ENCODE measurements around the gene AKAP17A. TPM values are rescaled to one million over a fixed set of nuclear protein-coding genes. Genes with fewer than 3 reads are reported as not detected.

AKAP17A gene
- total and polyA plus RNA-seq, 2 of the 13 experiments (the other 11 are each of a cell fraction or from before 2014, with no cell fraction given) = 20.5 to 26.5 TPM

- H3K4me1 ChIP-seq (ENCODE audit: insufficient read depth, low read length) = peaks cover 8% of the 10 kb centered on the region
- no peaks in the 10 kb centered on the region for H3K9me3 ChIP-seq (ENCODE audit: low read length)
- H3K9ac ChIP-seq (ENCODE audit: insufficient read depth, low read depth, low read length) = no peak overlapping the region
- CTCF ChIA-PET (ENCODE audit: low intra/inter-chr PET ratio, low total read pairs) = no interaction called here
- POLR2A ChIA-PET = no interaction called here
- H2AFZ ChIP-seq (ENCODE audit: low read length) = no peak overlapping the region
- TF ChIP-seq MIXL1 (CRISPR knock-in tag; IDR thresholded peaks at IDR 0.05) (no peak), BCL3 (CRISPR knock-in tag; IDR thresholded peaks at IDR 0.05) (no peak), MNT (IDR thresholded peaks at IDR 0.05) (no peak), ZNF24 (IDR thresholded peaks at IDR 0.05) (no peak)
- no peaks in the 10 kb centered on the region for H3K79me2 ChIP-seq (ENCODE audit: insufficient read depth, low read length)
- no peaks in the 10 kb centered on the region for H4K20me1 ChIP-seq (ENCODE audit: insufficient read depth, low read length)
- no peak for DNase-seq (ENCODE audit: low spot score)
- no peaks in the 10 kb centered on the region for H3K36me3 ChIP-seq (replicated peaks in 1 of 2; ENCODE audit: control insufficient read depth in 1 of 2, insufficient read depth in 2 of 2, low read length in 2 of 2)
- H3K27me3 ChIP-seq (ENCODE audit: control insufficient read depth in 1 of 2, insufficient read depth in 2 of 2, low read length in 2 of 2) = no peaks in the 10 kb centered on the region
- whole genome bisulfite sequencing (ENCODE audit: low lambda C conversion rate) = 9% methylated on average over 6 of the region's 6 CpGs
- BruUV-seq (replicated peaks) = no TSS peak
- intact Hi-C loops (cut with micrococcal nuclease; ENCODE audit: unreplicated experiment) = no loop called here
- in situ Hi-C loops (cut with HindIII; ENCODE audit: extremely low pct_ligation_motif_present, low pct_unique_long_range_greater_than_20kb) = no loop called here
- H3K4me3 ChIP-seq (replicated peaks in 1 of 3; ENCODE audit: insufficient read depth in 1 of 3, low read depth in 2 of 3, low read length in 3 of 3) = no peak overlapping the region
- FAIRE-seq = no peak
- H3K4me2 ChIP-seq (ENCODE audit: low read depth, low read length) = no peak overlapping the region
- ATAC-seq = no peak
- H3K27ac ChIP-seq (ENCODE audit: extremely low read length, insufficient read depth, low read length) = no peak overlapping the region
These were observed 12.8 kb upstream of the AKAP17A start for GRCh38 chrX:1578511-1579173.

- FAIRE-seq = no peak
- TF ChIP-seq ARID2 (CRISPR knock-in tag; IDR thresholded peaks at IDR 0.05; ENCODE audit: borderline replicate concordance) = no peak
- no peak for TF ChIP-seq MED13 (CRISPR knock-in tag; IDR thresholded peaks at IDR 0.05)
- TF ChIP-seq RAD21 (CRISPR knock-in tag; IDR thresholded peaks at IDR 0.05) = peak; percentile 58; the same call in 1 of the 2 replicates
- no peak for TF ChIP-seq CHCHD3 (CRISPR knock-in tag; IDR thresholded peaks at IDR 0.05)
- no peak for TF ChIP-seq ZNF337 (CRISPR knock-in tag; IDR thresholded peaks at IDR 0.05; ENCODE audit: borderline replicate concordance, low read depth)
- TF ChIP-seq CTCF (CRISPR knock-in tag; IDR thresholded peaks at IDR 0.05) = peak; percentile 75
- peak; percentile 56 for TF ChIP-seq STAG1 (CRISPR knock-in tag; IDR thresholded peaks at IDR 0.05)
- no peak for TF ChIP-seq MAZ (IDR thresholded peaks at IDR 0.05; ENCODE audit: borderline replicate concordance, low read depth, low read length)
- no peak for TF ChIP-seq MAZ (CRISPR knock-in tag; IDR thresholded peaks at IDR 0.05; ENCODE audit: low read depth)
- TF ChIP-seq RFX1 (IDR thresholded peaks at IDR 0.05) = no peak
- TF ChIP-seq STAT5B (CRISPR knock-in tag; IDR thresholded peaks at IDR 0.05) = no peak
- no peak for TF ChIP-seq ZNF138 (CRISPR knock-in tag; IDR thresholded peaks at IDR 0.05; ENCODE audit: low read depth)
These were observed 10.3 kb upstream of the AKAP17A start for GRCh38 chrX:1581132-1581531.

More at GRCh38 chrX:1581132-1581531, 10.3 kb upstream of the AKAP17A start:
- intact Hi-C loops (cut with micrococcal nuclease; ENCODE audit: unreplicated experiment) = loop anchor here (1.0 to 10.0 kb wide), 2 partner anchors 46 to 127 kb away; partner anchors contain the start of gene P2RY8
- H4K20me1 ChIP-seq (ENCODE audit: insufficient read depth, low read length) = no peaks in the 10 kb centered on the region
- H3K79me2 ChIP-seq (ENCODE audit: insufficient read depth, low read length) = no peaks in the 10 kb centered on the region
- H3K27ac ChIP-seq (ENCODE audit: extremely low read length, insufficient read depth, low read length) = no peak overlapping the region
- H3K36me3 ChIP-seq (replicated peaks in 1 of 2; ENCODE audit: control insufficient read depth in 1 of 2, insufficient read depth in 2 of 2, low read length in 2 of 2) = no peaks in the 10 kb centered on the region
- WGBS (ENCODE audit: low lambda C conversion rate) = under 1% methylated on average over 3 of the region's 4 CpGs
- no peak overlapping the region for H3K4me2 ChIP-seq (ENCODE audit: low read depth, low read length)
- POLR2A ChIA-PET = no interaction called here
- ATAC-seq = peak; percentile 80
- CTCF ChIA-PET (ENCODE audit: low intra/inter-chr PET ratio, low total read pairs) = no interaction called here
- peak; percentile 52 for DNase-seq (ENCODE audit: low spot score)
- no TSS peak for BruUV-seq (replicated peaks)
- no peaks in the 10 kb centered on the region for H3K27me3 ChIP-seq (ENCODE audit: control insufficient read depth in 1 of 2, insufficient read depth in 2 of 2, low read length in 2 of 2)
- in situ Hi-C loops (cut with HindIII; ENCODE audit: extremely low pct_ligation_motif_present, low pct_unique_long_range_greater_than_20kb) = loop anchor here (5.0 kb wide), 1 partner anchor 114 kb away; no protein-coding TSS in a partner anchor
- H3K4me3 ChIP-seq (replicated peaks in 1 of 3; ENCODE audit: insufficient read depth in 1 of 3, low read depth in 2 of 3, low read length in 3 of 3) = no peak overlapping the region
- no peak overlapping the region for H3K9ac ChIP-seq (ENCODE audit: insufficient read depth, low read depth, low read length)
- H2AFZ ChIP-seq (ENCODE audit: low read length) = no peak overlapping the region
- peaks cover 8% of the 10 kb centered on the region for H3K4me1 ChIP-seq (ENCODE audit: insufficient read depth, low read length)
- no peaks in the 10 kb centered on the region for H3K9me3 ChIP-seq (ENCODE audit: low read length)

All from HepG2 (cell line).